ENCODE measurements around the gene ALK. TPM values are rescaled to one million over a fixed set of nuclear protein-coding genes. Genes with fewer than 3 reads are reported as not detected.

The ALK gene
- polyA plus RNA-seq, 4 donors, result 0.04 to 0.98 TPM; not detected in 2

DNA sequence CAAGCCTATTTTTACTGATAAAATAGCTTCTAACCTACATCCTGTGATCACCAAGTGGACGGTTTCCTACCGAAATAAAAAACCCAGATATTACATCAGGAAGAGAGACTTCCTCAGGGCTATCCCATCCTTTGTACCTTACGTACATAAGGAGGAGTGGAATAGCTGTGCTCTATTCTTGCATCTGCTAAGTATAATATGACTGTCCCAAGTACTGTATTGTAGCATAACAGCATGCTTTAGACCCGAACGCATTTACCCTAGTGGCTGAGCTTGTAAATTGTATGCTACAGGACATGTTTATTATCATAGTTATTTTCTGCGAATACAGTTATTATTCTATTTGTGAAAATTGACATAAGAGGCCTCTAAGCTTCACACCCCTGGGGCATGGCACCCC lies 503.8 kb downstream of the ALK start:
- no peak for DNase-seq
- WGBS, 3 donors, result 86 to 93% (median 87%) methylated on average over 6 of the region's 6 CpGs
- Histone ChIP-seq H3K4me3 (ENCODE audit: low read depth in 1 of 3, low read length in 3 of 3) (no peak overlapping the region), H3K27ac (ENCODE audit: low read depth in 1 of 3, low read length in 2 of 3) (no peak overlapping the region), H3K27me3 (ENCODE audit: control insufficient read depth in 3 of 3, insufficient read depth in 3 of 3, low read length in 3 of 3) (no peaks in the 10 kb centered on the region), H3K36me3 (ENCODE audit: control insufficient read depth in 3 of 3, insufficient read depth in 2 of 3, low read depth in 1 of 3, low read length in 3 of 3) (no peaks in the 10 kb centered on the region), H3K4me1 (ENCODE audit: control insufficient read depth in 3 of 3, insufficient read depth in 2 of 3, low read depth in 1 of 3, low read length in 2 of 3) (no peaks in the 10 kb centered on the region), H3K9me3 (ENCODE audit: control insufficient read depth in 2 of 2, insufficient read depth in 1 of 2, low read depth in 1 of 2, low read length in 1 of 2) (no peaks in the 10 kb centered on the region)
- FAIRE-seq, result no peak

DNA sequence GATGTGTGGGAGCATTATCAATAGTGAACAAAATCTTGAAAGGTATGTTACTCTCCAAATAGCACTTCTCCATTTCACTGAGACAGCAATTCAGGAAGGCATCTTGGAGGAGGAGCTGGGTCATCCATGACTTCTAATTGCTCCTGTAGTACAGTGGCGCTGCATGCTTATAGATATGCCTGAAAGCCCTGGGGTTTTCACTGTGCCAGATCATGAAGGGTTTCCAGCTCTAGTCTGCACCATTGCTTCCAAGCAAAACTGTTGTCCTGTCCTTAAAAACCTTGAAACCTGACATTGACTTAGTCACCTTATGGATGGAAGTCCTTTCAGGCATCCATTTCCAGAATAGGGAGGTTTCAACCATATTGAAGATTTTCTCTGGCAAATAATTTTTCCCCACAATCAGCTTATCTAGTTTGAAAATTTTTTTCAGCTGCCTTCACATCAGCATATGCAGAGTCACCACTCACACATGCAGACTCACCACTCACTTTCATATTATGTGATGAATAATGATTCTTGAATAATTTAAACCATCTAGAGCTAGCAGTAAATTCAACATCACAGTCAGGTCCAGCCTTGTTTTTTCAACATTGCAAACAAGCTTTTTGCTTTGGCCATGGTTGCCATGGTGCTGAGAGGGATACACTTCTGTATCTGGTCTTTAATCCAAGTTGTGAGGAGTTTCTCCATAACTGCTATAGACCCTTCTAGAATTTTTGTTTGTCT lies 509.0 kb downstream of the ALK start:
- 92 to 96% (median 96%) methylated on average over 1 of the region's 1 CpG for WGBS, 3 donors
- Histone ChIP-seq H3K27me3 (ENCODE audit: control insufficient read depth in 3 of 3, insufficient read depth in 3 of 3, low read length in 3 of 3) (no peaks in the 10 kb centered on the region), H3K27ac (ENCODE audit: low read depth in 1 of 3, low read length in 2 of 3) (no peak overlapping the region), H3K4me1 (ENCODE audit: control insufficient read depth in 3 of 3, insufficient read depth in 2 of 3, low read depth in 1 of 3, low read length in 2 of 3) (peaks cover 0 to 5% (median 0%) of the 10 kb centered on the region in 3 donors), H3K9me3 (ENCODE audit: control insufficient read depth in 2 of 2, insufficient read depth in 1 of 2, low read depth in 1 of 2, low read length in 1 of 2) (no peaks in the 10 kb centered on the region), H3K36me3 (ENCODE audit: control insufficient read depth in 3 of 3, insufficient read depth in 2 of 3, low read depth in 1 of 3, low read length in 3 of 3) (no peaks in the 10 kb centered on the region), H3K4me3 (ENCODE audit: low read depth in 1 of 3, low read length in 3 of 3) (no peak overlapping the region)
- no peak for FAIRE-seq
- no peak for DNase-seq

DNA sequence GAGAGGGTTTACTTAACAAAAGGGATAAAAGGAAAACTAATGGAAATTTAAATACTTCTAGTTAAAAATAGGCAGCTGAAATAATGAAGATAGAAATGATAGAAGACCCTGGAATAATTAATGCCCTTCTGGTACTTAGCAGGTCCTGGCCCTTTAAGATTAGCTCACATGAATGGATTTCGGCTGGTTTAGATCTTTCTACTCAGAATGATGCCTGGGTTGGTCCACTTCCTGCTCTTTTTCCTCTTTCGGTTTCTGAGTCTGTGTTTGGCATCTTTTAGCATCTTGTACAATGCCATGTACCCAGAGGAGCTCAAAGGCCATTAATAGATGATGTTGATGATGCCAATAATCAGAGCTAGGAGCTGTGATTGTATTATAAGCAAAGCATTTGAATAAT lies 515.7 kb downstream of the ALK start:
- FAIRE-seq, result no peak
- no peaks in the 10 kb centered on the region for H3K36me3 ChIP-seq (ENCODE audit: control insufficient read depth in 3 of 3, insufficient read depth in 2 of 3, low read depth in 1 of 3, low read length in 3 of 3)
- no peak overlapping the region for H3K27ac ChIP-seq (ENCODE audit: low read depth in 1 of 3, low read length in 2 of 3)
- no peaks in the 10 kb centered on the region for H3K27me3 ChIP-seq (ENCODE audit: control insufficient read depth in 3 of 3, insufficient read depth in 3 of 3, low read length in 3 of 3)
- H3K9me3 ChIP-seq (ENCODE audit: control insufficient read depth in 2 of 2, insufficient read depth in 1 of 2, low read depth in 1 of 2, low read length in 1 of 2), result no peaks in the 10 kb centered on the region
- no peak overlapping the region for H3K4me3 ChIP-seq (ENCODE audit: low read depth in 1 of 3, low read length in 3 of 3)
- WGBS, 3 donors, result 13 to 24% (median 20%) methylated on average over 2 of the region's 2 CpGs
- no peak for DNase-seq
- peaks cover 0 to 5% (median 0%) of the 10 kb centered on the region in 3 donors for H3K4me1 ChIP-seq (ENCODE audit: control insufficient read depth in 3 of 3, insufficient read depth in 2 of 3, low read depth in 1 of 3, low read length in 2 of 3)

- no peak overlapping the region for H3K4me3 ChIP-seq (ENCODE audit: low read depth in 1 of 3, low read length in 3 of 3)
- H3K9me3 ChIP-seq (ENCODE audit: control insufficient read depth in 2 of 2, insufficient read depth in 1 of 2, low read depth in 1 of 2, low read length in 1 of 2), result no peaks in the 10 kb centered on the region
- FAIRE-seq (no peak), DNase-seq (no peak)
- H3K27ac ChIP-seq (ENCODE audit: low read depth in 1 of 3, low read length in 2 of 3), result no peak overlapping the region
- no peaks in the 10 kb centered on the region for H3K36me3 ChIP-seq (ENCODE audit: control insufficient read depth in 3 of 3, insufficient read depth in 2 of 3, low read depth in 1 of 3, low read length in 3 of 3)
- peaks cover 0 to 5% (median 0%) of the 10 kb centered on the region in 3 donors for H3K4me1 ChIP-seq (ENCODE audit: control insufficient read depth in 3 of 3, insufficient read depth in 2 of 3, low read depth in 1 of 3, low read length in 2 of 3)
- 78 to 82% (median 79%) methylated on average over 5 of the region's 5 CpGs for WGBS, 3 donors
- H3K27me3 ChIP-seq (ENCODE audit: control insufficient read depth in 3 of 3, insufficient read depth in 3 of 3, low read length in 3 of 3), result no peaks in the 10 kb centered on the region
Measured at GRCh38 chr2:29405266-29405665, 516.1 kb downstream of the ALK start.

- no peak for FAIRE-seq
Measured at GRCh38 chr2:29401994-29402393, 519.4 kb downstream of the ALK start.

GRCh38 chr2:29400930-29401653 lies 520.3 kb downstream of the ALK start:
- DNase-seq (no peak), FAIRE-seq (no peak)
- no peak overlapping the region for H3K4me3 ChIP-seq (ENCODE audit: low read depth in 1 of 3, low read length in 3 of 3)
- no peaks in the 10 kb centered on the region for H3K36me3 ChIP-seq (ENCODE audit: control insufficient read depth in 3 of 3, insufficient read depth in 2 of 3, low read depth in 1 of 3, low read length in 3 of 3)
- H3K27me3 ChIP-seq (ENCODE audit: control insufficient read depth in 3 of 3, insufficient read depth in 3 of 3, low read length in 3 of 3), result no peaks in the 10 kb centered on the region
- 55 to 66% (median 66%) methylated on average over 5 of the region's 5 CpGs for WGBS, 3 donors
- no peaks in the 10 kb centered on the region for H3K4me1 ChIP-seq (ENCODE audit: control insufficient read depth in 3 of 3, insufficient read depth in 2 of 3, low read depth in 1 of 3, low read length in 2 of 3)
- H3K9me3 ChIP-seq (ENCODE audit: control insufficient read depth in 2 of 2, insufficient read depth in 1 of 2, low read depth in 1 of 2, low read length in 1 of 2), result no peaks in the 10 kb centered on the region
- H3K27ac ChIP-seq (ENCODE audit: low read depth in 1 of 3, low read length in 2 of 3), result no peak overlapping the region

More at GRCh38 chr2:29401994-29402393, 519.4 kb downstream of the ALK start:
- no peak for DNase-seq
- no peaks in the 10 kb centered on the region for H3K36me3 ChIP-seq (ENCODE audit: control insufficient read depth in 3 of 3, insufficient read depth in 2 of 3, low read depth in 1 of 3, low read length in 3 of 3)
- no peaks in the 10 kb centered on the region for H3K9me3 ChIP-seq (ENCODE audit: control insufficient read depth in 2 of 2, insufficient read depth in 1 of 2, low read depth in 1 of 2, low read length in 1 of 2)
- H3K4me3 ChIP-seq (ENCODE audit: low read depth in 1 of 3, low read length in 3 of 3), result no peak overlapping the region
- H3K27me3 ChIP-seq (ENCODE audit: control insufficient read depth in 3 of 3, insufficient read depth in 3 of 3, low read length in 3 of 3), result no peaks in the 10 kb centered on the region
- no peaks in the 10 kb centered on the region for H3K4me1 ChIP-seq (ENCODE audit: control insufficient read depth in 3 of 3, insufficient read depth in 2 of 3, low read depth in 1 of 3, low read length in 2 of 3)
- WGBS, 3 donors, result 72 to 86% (median 84%) methylated on average over 7 of the region's 7 CpGs
- no peak overlapping the region for H3K27ac ChIP-seq (ENCODE audit: low read depth in 1 of 3, low read length in 2 of 3)

- Histone ChIP-seq H3K27ac (ENCODE audit: low read depth in 1 of 3, low read length in 2 of 3) (no peak overlapping the region), H3K9me3 (ENCODE audit: control insufficient read depth in 2 of 2, insufficient read depth in 1 of 2, low read depth in 1 of 2, low read length in 1 of 2) (no peaks in the 10 kb centered on the region), H3K4me3 (ENCODE audit: low read depth in 1 of 3, low read length in 3 of 3) (no peak overlapping the region), H3K36me3 (ENCODE audit: control insufficient read depth in 3 of 3, insufficient read depth in 2 of 3, low read depth in 1 of 3, low read length in 3 of 3) (no peaks in the 10 kb centered on the region), H3K4me1 (ENCODE audit: control insufficient read depth in 3 of 3, insufficient read depth in 2 of 3, low read depth in 1 of 3, low read length in 2 of 3) (no peaks in the 10 kb centered on the region), H3K27me3 (ENCODE audit: control insufficient read depth in 3 of 3, insufficient read depth in 3 of 3, low read length in 3 of 3) (no peaks in the 10 kb centered on the region)
- DNase-seq, result no peak
- FAIRE-seq, result no peak
- whole genome bisulfite sequencing, 3 donors, result 47 to 58% (median 56%) methylated on average over 8 of the region's 8 CpGs
Measured at GRCh38 chr2:29398384-29399237, 522.8 kb downstream of the ALK start.

DNA sequence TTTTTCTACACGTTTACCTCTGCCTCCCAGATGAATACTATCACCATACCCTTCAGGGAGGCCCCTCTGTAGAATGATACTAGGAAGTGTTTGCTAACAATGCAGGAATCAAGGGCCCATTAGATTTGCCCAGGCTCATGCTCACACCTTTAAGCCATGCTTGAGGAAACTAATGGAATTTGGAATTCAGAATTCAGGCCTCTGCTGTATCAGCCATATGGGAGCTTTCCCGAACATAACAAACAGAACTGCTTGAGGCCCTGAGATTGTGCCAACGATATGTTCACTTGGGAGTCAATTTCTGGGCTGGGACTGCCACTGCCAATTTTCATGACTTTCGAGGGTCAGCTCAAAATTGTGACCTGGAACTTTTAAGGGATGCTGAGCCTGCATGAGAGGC lies 523.7 kb downstream of the ALK start:
- WGBS, 3 donors, result 63 to 76% (median 67%) methylated on average over 4 of the region's 4 CpGs
- H3K36me3 ChIP-seq (ENCODE audit: control insufficient read depth in 3 of 3, insufficient read depth in 2 of 3, low read depth in 1 of 3, low read length in 3 of 3), result no peaks in the 10 kb centered on the region
- no peaks in the 10 kb centered on the region for H3K27me3 ChIP-seq (ENCODE audit: control insufficient read depth in 3 of 3, insufficient read depth in 3 of 3, low read length in 3 of 3)
- H3K4me3 ChIP-seq (ENCODE audit: low read depth in 1 of 3, low read length in 3 of 3), result no peak overlapping the region
- DNase-seq (no peak), FAIRE-seq (no peak)
- no peaks in the 10 kb centered on the region for H3K9me3 ChIP-seq (ENCODE audit: control insufficient read depth in 2 of 2, insufficient read depth in 1 of 2, low read depth in 1 of 2, low read length in 1 of 2)
- no peaks in the 10 kb centered on the region for H3K4me1 ChIP-seq (ENCODE audit: control insufficient read depth in 3 of 3, insufficient read depth in 2 of 3, low read depth in 1 of 3, low read length in 2 of 3)
- no peak overlapping the region for H3K27ac ChIP-seq (ENCODE audit: low read depth in 1 of 3, low read length in 2 of 3)
